H7 (cell line): ENCODE data around the gene PUSL1. TPM values are rescaled to one million over a fixed set of nuclear protein-coding genes. Genes with fewer than 3 reads are reported as not detected.
A peak's percentile ranks its signal among the peaks of the same experiment; 100 is the strongest.

Source experiments
- DNase-seq: peaks from one replicate; pipeline ENCODE4 v3.0.0; 2012
- H3K27me3 ChIP-seq: 2 replicates; pipeline ENCODE4 v1.6.0; 2011; ENCODE audit warnings: mild to moderate bottlenecking, low read length; ENCODE audit not compliant: control insufficient read depth, insufficient read depth
- H3K36me3 ChIP-seq: replicated peaks from 2 replicates; pipeline ENCODE4 v1.5.1; 2011; ENCODE audit warnings: low read length; ENCODE audit not compliant: control insufficient read depth, insufficient read depth
- H3K4me3 ChIP-seq: 2 replicates; pipeline ENCODE4 v1.5.1; 2011; ENCODE audit warnings: low read depth, mild to moderate bottlenecking, control low read depth, low read length, moderate library complexity; ENCODE audit not compliant: insufficient read depth
- total RNA-seq: library from RNA; depleted of rRNA; stranded (reverse); fragments of >200 nt; shearing (Covaris generic); gene quantifications from 2 replicates; pipeline ENCODE4 v1.2.3, GENCODE V29; 2014

PUSL1 gene
- total RNA-seq, 1 experiment from 2014 or later: 93.5 TPM

GRCh38 chr1:1336931-1337792, 28.8 kb downstream of the PUSL1 start:
- no peak for DNase-seq
- Histone ChIP-seq H3K27me3 (no peaks in the 10 kb centered on the region), H3K36me3 (peaks cover 9% of the 10 kb centered on the region), H3K4me3 (no peak overlapping the region)

GRCh38 chr1:1337793-1338147, 29.4 kb downstream of the PUSL1 start:
- Histone ChIP-seq H3K36me3 (peaks cover 9% of the 10 kb centered on the region), H3K4me3 (no peak overlapping the region), H3K27me3 (no peaks in the 10 kb centered on the region)
- DNase-seq: peak; percentile 100

- no peak overlapping the region for H3K4me3 ChIP-seq
- no peak for DNase-seq
- H3K36me3 ChIP-seq: peaks cover 9% of the 10 kb centered on the region
- no peaks in the 10 kb centered on the region for H3K27me3 ChIP-seq
Observed at GRCh38 chr1:1338278-1338677, 29.9 kb downstream of the PUSL1 start.

- Histone ChIP-seq H3K27me3 (no peaks in the 10 kb centered on the region), H3K4me3 (no peak overlapping the region), H3K36me3 (peaks cover 9% of the 10 kb centered on the region)
- no peak for DNase-seq
Observed at GRCh38 chr1:1340185-1340584, 31.8 kb downstream of the PUSL1 start.

GRCh38 chr1:1340791-1341548, 32.6 kb downstream of the PUSL1 start:
- Histone ChIP-seq H3K4me3 (no peak overlapping the region), H3K36me3 (peaks cover 9% of the 10 kb centered on the region), H3K27me3 (no peaks in the 10 kb centered on the region)
- no peak for DNase-seq

GRCh38 chr1:1341549-1342021, 33.2 kb downstream of the PUSL1 start:
- Histone ChIP-seq H3K36me3 (peaks cover 9% of the 10 kb centered on the region), H3K27me3 (no peaks in the 10 kb centered on the region), H3K4me3 (no peak overlapping the region)
- no peak for DNase-seq

- DNase-seq: no peak
- Histone ChIP-seq H3K36me3 (peaks cover 9% of the 10 kb centered on the region), H3K27me3 (no peaks in the 10 kb centered on the region), H3K4me3 (no peak overlapping the region)
Observed at GRCh38 chr1:1342061-1342562, 33.7 kb downstream of the PUSL1 start.

GRCh38 chr1:1342584-1343115, 34.3 kb downstream of the PUSL1 start:
- H3K4me3 ChIP-seq: no peak overlapping the region
- peaks cover 9% of the 10 kb centered on the region for H3K36me3 ChIP-seq
- no peaks in the 10 kb centered on the region for H3K27me3 ChIP-seq
- DNase-seq: no peak

GRCh38 chr1:1343811-1344421, 35.5 kb downstream of the PUSL1 start:
- DNase-seq: no peak
- Histone ChIP-seq H3K4me3 (no peak overlapping the region), H3K36me3 (peaks cover 9% of the 10 kb centered on the region), H3K27me3 (no peaks in the 10 kb centered on the region)

- Histone ChIP-seq H3K4me3 (no peak overlapping the region), H3K27me3 (no peaks in the 10 kb centered on the region), H3K36me3 (peaks cover 9% of the 10 kb centered on the region)
- peak; percentile 91 for DNase-seq
Observed at GRCh38 chr1:1344655-1345361, 36.4 kb downstream of the PUSL1 start.

GRCh38 chr1:1345384-1345783, 37.0 kb downstream of the PUSL1 start:
- no peaks in the 10 kb centered on the region for H3K27me3 ChIP-seq
- peaks cover 9% of the 10 kb centered on the region for H3K36me3 ChIP-seq
- no peak overlapping the region for H3K4me3 ChIP-seq
- DNase-seq: no peak

GRCh38 chr1:1345860-1346500, 37.6 kb downstream of the PUSL1 start:
- H3K36me3 ChIP-seq: peaks cover 5% of the 10 kb centered on the region
- no peak overlapping the region for H3K4me3 ChIP-seq
- no peaks in the 10 kb centered on the region for H3K27me3 ChIP-seq
- no peak for DNase-seq

- no peaks in the 10 kb centered on the region for H3K27me3 ChIP-seq
- peaks cover under 1% of the 10 kb centered on the region; the same call in 1 of the 2 replicates for H3K36me3 ChIP-seq
- H3K4me3 ChIP-seq: no peak overlapping the region
- DNase-seq: no peak
Observed at GRCh38 chr1:1346501-1346890, 38.1 kb downstream of the PUSL1 start.
